Ovary (tissue), 3 donors: ENCODE results near the gene SON.

Experiments
- EP300 ChIP-seq: sonication (generic); formaldehyde crosslinking; IDR thresholded peaks from one replicate; pipeline ENCODE4 v1.6.1; 2017; ENCODE audit warnings: antibody characterized with exemption
- POLR2A ChIP-seq: fragments of 450-650 bp; IDR thresholded peaks from one replicate; pipeline ENCODE4 v1.6.1; 2017; ENCODE audit warnings: antibody characterized with exemption, mild to moderate bottlenecking, moderate library complexity
- TF ChIP-seq, protein P1 (sequence below), 3 donors: fragments of 450-650 bp in 2 of 3; fragments of 200-600 bp in 1 of 3; IDR thresholded peaks; one replicate each; pipeline versions ENCODE4 v1.5.1 to v1.8.0; 2016 to 2022; ENCODE audit warnings: antibody characterized with exemption in 3 of 3, mild to moderate bottlenecking in 1 of 3
- donor health status: DM: no; HTN: no; CAD: no.

DNA sequence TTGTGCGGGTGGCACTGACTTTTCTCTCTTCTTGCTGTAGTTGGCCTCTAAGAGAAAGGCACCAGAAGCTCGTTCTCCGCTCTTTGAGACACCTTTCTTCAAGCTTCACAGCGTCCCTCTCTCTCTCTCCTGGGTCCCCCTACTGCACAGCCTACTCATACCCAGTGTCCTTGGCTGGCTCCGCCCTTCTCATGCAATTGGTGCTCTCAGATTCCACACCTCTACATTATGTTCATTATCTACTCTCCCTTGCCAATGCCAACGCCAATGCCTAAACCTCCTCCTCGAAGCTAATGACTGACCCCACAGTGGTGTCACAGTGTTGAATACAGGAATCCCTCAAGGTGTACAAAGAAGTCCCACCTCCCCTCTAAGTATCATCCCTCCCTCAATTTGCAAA lies 46.5 kb upstream of the SON start:
- no peak for TF ChIP-seq POLR2A
- TF ChIP-seq, protein P1, sequence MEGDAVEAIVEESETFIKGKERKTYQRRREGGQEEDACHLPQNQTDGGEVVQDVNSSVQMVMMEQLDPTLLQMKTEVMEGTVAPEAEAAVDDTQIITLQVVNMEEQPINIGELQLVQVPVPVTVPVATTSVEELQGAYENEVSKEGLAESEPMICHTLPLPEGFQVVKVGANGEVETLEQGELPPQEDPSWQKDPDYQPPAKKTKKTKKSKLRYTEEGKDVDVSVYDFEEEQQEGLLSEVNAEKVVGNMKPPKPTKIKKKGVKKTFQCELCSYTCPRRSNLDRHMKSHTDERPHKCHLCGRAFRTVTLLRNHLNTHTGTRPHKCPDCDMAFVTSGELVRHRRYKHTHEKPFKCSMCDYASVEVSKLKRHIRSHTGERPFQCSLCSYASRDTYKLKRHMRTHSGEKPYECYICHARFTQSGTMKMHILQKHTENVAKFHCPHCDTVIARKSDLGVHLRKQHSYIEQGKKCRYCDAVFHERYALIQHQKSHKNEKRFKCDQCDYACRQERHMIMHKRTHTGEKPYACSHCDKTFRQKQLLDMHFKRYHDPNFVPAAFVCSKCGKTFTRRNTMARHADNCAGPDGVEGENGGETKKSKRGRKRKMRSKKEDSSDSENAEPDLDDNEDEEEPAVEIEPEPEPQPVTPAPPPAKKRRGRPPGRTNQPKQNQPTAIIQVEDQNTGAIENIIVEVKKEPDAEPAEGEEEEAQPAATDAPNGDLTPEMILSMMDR (IDR thresholded peaks at IDR 0.05), result no peak
- TF ChIP-seq EP300, result no peak
